ENCODE results near the gene KRTAP10-3. TPM values are rescaled to one million over a fixed set of nuclear protein-coding genes. Genes with fewer than 3 reads are reported as not detected.

Gene KRTAP10-3
- total and polyA plus RNA-seq, 9 of the 15 experiments (the other 6 are each of a cell fraction or from before 2014, with no cell fraction given): not detected

GRCh38 chr21:44517175-44517899, 41.3 kb downstream of the KRTAP10-3 start (continued):
- TF ChIP-seq CHD7 (IDR thresholded peaks at IDR 0.05; ENCODE audit: low read depth, low read length): no peak
- peak; percentile 63 for TF ChIP-seq HCFC1 (IDR thresholded peaks at IDR 0.05; ENCODE audit: low read depth, low read length)
- peak; percentile 100 for TF ChIP-seq TFE3 (CRISPR knock-in tag; IDR thresholded peaks at IDR 0.05)
- no peak for TF ChIP-seq ARID4B (CRISPR knock-in tag; IDR thresholded peaks at IDR 0.05)
- 0 out of 2 replicates have a peak, but pooled peaks have one; percentile 54 for TF ChIP-seq ZNF79 (CRISPR knock-in tag; IDR thresholded peaks at IDR 0.05; ENCODE audit: low read depth)
- TF ChIP-seq E2F3 (CRISPR knock-in tag; IDR thresholded peaks at IDR 0.05): peak; percentile 78; the same call in 1 of the 2 replicates
- TF ChIP-seq KAT8 (IDR thresholded peaks at IDR 0.05; ENCODE audit: low read depth): no peak
- peak; percentile 97 for TF ChIP-seq BHLHE40 (IDR thresholded peaks at IDR 0.05; ENCODE audit: low read length)
- no peak for TF ChIP-seq ARHGAP35 (IDR thresholded peaks at IDR 0.05; ENCODE audit: partially characterized antibody)
- TF ChIP-seq C11orf30 (IDR thresholded peaks at IDR 0.05; ENCODE audit: low read depth): peak; percentile 97
